Sigmoid colon (tissue), 7 donors: ENCODE results near the gene MIER1. TPM values are rescaled to one million over a fixed set of nuclear protein-coding genes. Genes with fewer than 3 reads are reported as not detected.

Experiments
- DNase-seq: peaks from one replicate; pipeline ENCODE4 v3.0.0-alpha.2; 2019
- H3K27ac ChIP-seq, 4 donors: fragments of 200-600 bp; sonication (generic); one replicate each; pipeline ENCODE4 v1.5.1; 2016 to 2019; ENCODE audit warnings: mild to moderate bottlenecking in 1 of 4
- H3K27me3 ChIP-seq, 3 donors: fragments of 200-600 bp; sonication (generic); one replicate each; pipeline ENCODE4 v1.5.1; 2019; ENCODE audit warnings: mild to moderate bottlenecking in 1 of 3
- H3K36me3 ChIP-seq, 4 donors: fragments of 200-600 bp; sonication (generic); one replicate each; pipeline ENCODE4 v1.5.1; 2016 to 2019
- H3K4me1 ChIP-seq, 4 donors: fragments of 200-600 bp; sonication (generic); one replicate each; pipeline ENCODE4 v1.5.1; 2017 to 2019
- H3K4me3 ChIP-seq, 4 donors: fragments of 200-600 bp; sonication (generic); one replicate each; pipeline ENCODE4 v1.5.1; 2017 to 2019; ENCODE audit warnings: mild to moderate bottlenecking in 2 of 4, moderate library complexity in 1 of 4
- H3K9me3 ChIP-seq, 4 donors: fragments of 200-600 bp in 3 of 4; sonication (generic) in 3 of 4; one replicate each; pipeline versions ENCODE4 v1.5.1 to v1.6.1; 2013 to 2019
- CTCF ChIP-seq, 4 experiments: fragments of 450-650 bp in 3 of 4; fragments of 200-600 bp in 1 of 4; IDR thresholded peaks; one replicate each; pipeline ENCODE4 v1.5.1; 2016 to 2019; ENCODE audit warnings: antibody characterized with exemption in 4 of 4, mild to moderate bottlenecking in 3 of 4, moderate library complexity in 2 of 4
- EP300 ChIP-seq, 4 donors: sonication (generic); formaldehyde crosslinking; IDR thresholded peaks; one replicate each; pipeline ENCODE4 v1.6.1; 2017; ENCODE audit warnings: antibody characterized with exemption in 4 of 4
- POLR2A ChIP-seq, 2 donors: fragments of 450-650 bp; IDR thresholded peaks; one replicate each; pipeline ENCODE4 v1.6.1; 2016; ENCODE audit warnings: antibody characterized with exemption in 2 of 2, mild to moderate bottlenecking in 2 of 2, moderate library complexity in 2 of 2
- POLR2AphosphoS5 ChIP-seq, 4 donors: sonication (generic); formaldehyde crosslinking; IDR thresholded peaks; one replicate each; pipeline ENCODE4 v1.6.1; 2017; ENCODE audit warnings: antibody characterized with exemption in 4 of 4
- WGBS, 2 donors: extraction: QIAGEN DNeasy Blood & Tissue Kit; methylation state at CpG; one replicate each; pipeline ENCODE4 v1.1.7; 2013; 5-methylcytosine and 5-hydroxymethylcytosine counted together
- intact Hi-C: fragments of 100-400 bp; cut with DNase I; formaldehyde crosslinking; loops from one replicate; pipeline ENCODE4 v1.15.1; 2023
- polyA plus RNA-seq, 3 donors: library from polyadenylated mRNA; stranded (reverse); fragments of 200-250 nt; gene quantifications; one replicate each; pipeline ENCODE4 v1.2.3, GENCODE V29; 2013
- total RNA-seq, 4 donors: library from RNA; depleted of rRNA; stranded (reverse); fragments of >200 nt; gene quantifications; one replicate each; pipeline ENCODE4 v1.1.0, GENCODE V29; 2016
- donor health status: healthy with polysubstance abuse.
- donor health status: Bipolar disorder and iron deficiency.
- donor health status: healthy.

MIER1 gene
- total and polyA plus RNA-seq, 7 donors: 21.1 to 65.6 (median 53.2) TPM

- Histone ChIP-seq H3K36me3 (peaks cover 0 to 82% (median 7%) of the 10 kb centered on the region in 4 donors), H3K4me1 (peaks cover 0 to 19% (median 10%) of the 10 kb centered on the region in 4 donors), H3K4me3 (no peak overlapping the region), H3K27me3 (no peaks in the 10 kb centered on the region), H3K27ac (peak overlapping the region in 2 of 4 donors; percentile 71 to 74), H3K9me3 (no peaks in the 10 kb centered on the region)
- DNase-seq: no peak
- intact Hi-C loops: loop anchor here (5.0 kb wide), 1 partner anchor 50 kb away; no protein-coding TSS in a partner anchor
- 46 to 83% methylated on average over 4 of the region's 4 CpGs for WGBS, 2 donors
- no peak for TF ChIP-seq POLR2A (IDR thresholded peaks at IDR 0.05)
- TF ChIP-seq EP300 (IDR thresholded peaks at IDR 0.05): no peak
- no peak for TF ChIP-seq POLR2AphosphoS5 (IDR thresholded peaks at IDR 0.05)
- TF ChIP-seq CTCF (IDR thresholded peaks at IDR 0.05): no peak
Observed at GRCh38 chr1:66982561-66983260, 57.9 kb downstream of the MIER1 start.

- DNase-seq: no peak
- 89 to 91% methylated on average over 1 of the region's 1 CpG for WGBS, 2 donors
- Histone ChIP-seq H3K4me3 (no peak overlapping the region), H3K36me3 (peaks cover 0 to 79% (median 7%) of the 10 kb centered on the region in 4 donors), H3K27me3 (no peaks in the 10 kb centered on the region), H3K4me1 (peaks cover 0 to 19% (median 10%) of the 10 kb centered on the region in 4 donors), H3K27ac (no peak overlapping the region), H3K9me3 (no peaks in the 10 kb centered on the region)
- no peak for TF ChIP-seq EP300 (IDR thresholded peaks at IDR 0.05)
- no peak for TF ChIP-seq CTCF (IDR thresholded peaks at IDR 0.05)
- no peak for TF ChIP-seq POLR2A (IDR thresholded peaks at IDR 0.05)
- no peak for TF ChIP-seq POLR2AphosphoS5 (IDR thresholded peaks at IDR 0.05)
- intact Hi-C loops: loop anchor here (5.0 kb wide), 1 partner anchor 52 kb away; no protein-coding TSS in a partner anchor
Observed at GRCh38 chr1:66984491-66984890, 59.7 kb downstream of the MIER1 start.

GRCh38 chr1:66985835-66986234 lies 61.0 kb downstream of the MIER1 start:
- H3K4me3 ChIP-seq: no peak overlapping the region
- H3K9me3 ChIP-seq: no peaks in the 10 kb centered on the region
- H3K36me3 ChIP-seq: peaks cover 0 to 82% (median 7%) of the 10 kb centered on the region in 4 donors
- TF ChIP-seq POLR2A (IDR thresholded peaks at IDR 0.05): no peak
- no peak for TF ChIP-seq POLR2AphosphoS5 (IDR thresholded peaks at IDR 0.05)
- TF ChIP-seq CTCF (IDR thresholded peaks at IDR 0.05): no peak
- no peak for TF ChIP-seq EP300 (IDR thresholded peaks at IDR 0.05)
- H3K27ac ChIP-seq: no peak overlapping the region
- no peak for DNase-seq
- intact Hi-C loops: no loop called here
- WGBS, 2 donors: 20 to 61% methylated on average over 1 of the region's 1 CpG
- H3K4me1 ChIP-seq: peaks cover 0 to 12% (median 5%) of the 10 kb centered on the region in 4 donors
- no peaks in the 10 kb centered on the region for H3K27me3 ChIP-seq

- Histone ChIP-seq H3K27me3 (no peaks in the 10 kb centered on the region), H3K27ac (no peak overlapping the region), H3K4me3 (no peak overlapping the region), H3K36me3 (peaks cover 0 to 43% (median 1%) of the 10 kb centered on the region in 4 donors), H3K4me1 (peaks cover 0 to 5% (median 0%) of the 10 kb centered on the region in 4 donors), H3K9me3 (no peaks in the 10 kb centered on the region)
- WGBS, 2 donors: 98% methylated on average over 3 of the region's 3 CpGs
- no peak for TF ChIP-seq POLR2A (IDR thresholded peaks at IDR 0.05)
- no peak for TF ChIP-seq CTCF (IDR thresholded peaks at IDR 0.05)
- no peak for TF ChIP-seq EP300 (IDR thresholded peaks at IDR 0.05)
- no peak for TF ChIP-seq POLR2AphosphoS5 (IDR thresholded peaks at IDR 0.05)
- intact Hi-C loops: no loop called here
- no peak for DNase-seq
Observed at GRCh38 chr1:66993076-66993475, 68.3 kb downstream of the MIER1 start.
